ENCODE results near the gene MYBPC2. TPM values are rescaled to one million over a fixed set of nuclear protein-coding genes. Genes with fewer than 3 reads are reported as not detected.

MYBPC2 gene
- total RNA-seq, 1 experiment from 2014 or later = not detected

GRCh38 chr19:50433201-50434180 lies 799 bp downstream of the MYBPC2 start:
- H3K4me3 ChIP-seq (ENCODE audit: low read length) = no peak overlapping the region
- no TSS peak for BruUV-seq (replicated peaks)
- no peaks in the 10 kb centered on the region for H3K4me1 ChIP-seq (ENCODE audit: insufficient read depth, low read length)
- intact Hi-C loops (cut with micrococcal nuclease) = no loop called here
- no peak overlapping the region for H3K9ac ChIP-seq (ENCODE audit: low read length)
- DNase-seq (no peak), ATAC-seq (no peak)
- no peaks in the 10 kb centered on the region for H3K9me3 ChIP-seq (ENCODE audit: low read length)
- H3K27me3 ChIP-seq (ENCODE audit: low read length) = 0 out of 2 replicates have a peak, but pooled peaks cover 4% of the 10 kb centered on the region
- POLR2A ChIA-PET (ENCODE audit: unreplicated experiment) = interaction anchor here (0.6 kb wide), 1 partner anchor 18 kb away, joined by 3 read pairs; no protein-coding TSS in a partner anchor
- no peaks in the 10 kb centered on the region for H3F3A ChIP-seq (ENCODE audit: low read length, unreplicated experiment)
- no peak overlapping the region for H2AFZ ChIP-seq (ENCODE audit: low read length)
- no peaks in the 10 kb centered on the region for H3K36me3 ChIP-seq (ENCODE audit: low read depth, low read length)
- no peaks in the 10 kb centered on the region for H3K79me2 ChIP-seq (ENCODE audit: low read length)
- no peaks in the 10 kb centered on the region for H4K20me1 ChIP-seq (ENCODE audit: low read length)
- no peak overlapping the region for H3K4me2 ChIP-seq (ENCODE audit: low read length)
- TF ChIP-seq EZH2 (IDR thresholded peaks at IDR 0.05; ENCODE audit: low read length, unreplicated experiment) = no peak
- CTCF ChIA-PET = no interaction called here
- no peaks in the 10 kb centered on the region for H3K9me2 ChIP-seq (replicated peaks; ENCODE audit: low read length)
- H3K27ac ChIP-seq (ENCODE audit: low read length) = no peak overlapping the region

GRCh38 chr19:50434525-50434924 lies 1.8 kb downstream of the MYBPC2 start:
- Histone ChIP-seq H3K27me3 (ENCODE audit: low read length) (0 out of 2 replicates have a peak, but pooled peaks cover 5% of the 10 kb centered on the region), H3K9me3 (ENCODE audit: low read length) (no peaks in the 10 kb centered on the region), H3K27ac (ENCODE audit: low read length) (no peak overlapping the region), H3K9ac (ENCODE audit: low read length) (no peak overlapping the region), H4K20me1 (ENCODE audit: low read length) (no peaks in the 10 kb centered on the region), H3K9me2 (replicated peaks; ENCODE audit: low read length) (no peaks in the 10 kb centered on the region), H3F3A (ENCODE audit: low read length, unreplicated experiment) (no peaks in the 10 kb centered on the region), H3K36me3 (ENCODE audit: low read depth, low read length) (no peaks in the 10 kb centered on the region), H3K79me2 (ENCODE audit: low read length) (no peaks in the 10 kb centered on the region), H3K4me1 (ENCODE audit: insufficient read depth, low read length) (no peaks in the 10 kb centered on the region), H2AFZ (ENCODE audit: low read length) (no peak overlapping the region), H3K4me2 (ENCODE audit: low read length) (no peak overlapping the region), H3K4me3 (ENCODE audit: low read length) (no peak overlapping the region)
- no TSS peak for BruUV-seq (replicated peaks)
- no peak for TF ChIP-seq EZH2 (IDR thresholded peaks at IDR 0.05; ENCODE audit: low read length, unreplicated experiment)
- no peak for TF ChIP-seq CTCF (conservative IDR thresholded peaks at IDR 0.05; ENCODE audit: low read depth, low read length)
- no peak for TF ChIP-seq EZH2phosphoT487 (IDR thresholded peaks at IDR 0.05; ENCODE audit: borderline replicate concordance, low read length)
- intact Hi-C loops (cut with micrococcal nuclease) = no loop called here
- ChIA-PET CTCF (no interaction called here), POLR2A (ENCODE audit: unreplicated experiment) (interaction anchor here (0.6 kb wide), 1 partner anchor 17 kb away, joined by 3 read pairs; no protein-coding TSS in a partner anchor)
- ATAC-seq (no peak), DNase-seq (no peak)

- POLR2A ChIA-PET (ENCODE audit: unreplicated experiment) = no interaction called here
- BruUV-seq (replicated peaks) = no TSS peak
Measured at GRCh38 chr19:50435221-50435620, 2.5 kb downstream of the MYBPC2 start.

More at GRCh38 chr19:50435221-50435620, 2.5 kb downstream of the MYBPC2 start:
- Histone ChIP-seq H3K4me2 (ENCODE audit: low read length) (no peak overlapping the region), H3F3A (ENCODE audit: low read length, unreplicated experiment) (no peaks in the 10 kb centered on the region), H3K9me3 (ENCODE audit: low read length) (no peaks in the 10 kb centered on the region), H3K27ac (ENCODE audit: low read length) (no peak overlapping the region), H3K4me1 (ENCODE audit: insufficient read depth, low read length) (no peaks in the 10 kb centered on the region), H3K27me3 (ENCODE audit: low read length) (0 out of 2 replicates have a peak, but pooled peaks cover 9% of the 10 kb centered on the region), H3K9ac (ENCODE audit: low read length) (no peak overlapping the region), H3K79me2 (ENCODE audit: low read length) (no peaks in the 10 kb centered on the region), H3K36me3 (ENCODE audit: low read depth, low read length) (no peaks in the 10 kb centered on the region), H4K20me1 (ENCODE audit: low read length) (no peaks in the 10 kb centered on the region), H3K9me2 (replicated peaks; ENCODE audit: low read length) (no peaks in the 10 kb centered on the region), H2AFZ (ENCODE audit: low read length) (no peak overlapping the region), H3K4me3 (ENCODE audit: low read length) (no peak overlapping the region)
- DNase-seq = no peak
- ATAC-seq = no peak
- CTCF ChIA-PET = no interaction called here
- intact Hi-C loops (cut with micrococcal nuclease) = no loop called here
- TF ChIP-seq EZH2phosphoT487 (IDR thresholded peaks at IDR 0.05; ENCODE audit: borderline replicate concordance, low read length) = no peak
- TF ChIP-seq CTCF (conservative IDR thresholded peaks at IDR 0.05; ENCODE audit: low read depth, low read length) = no peak
- TF ChIP-seq EZH2 (IDR thresholded peaks at IDR 0.05; ENCODE audit: low read length, unreplicated experiment) = no peak
